HG03280 (cell line): ENCODE data around the gene NEK6.

Experiments used
- ATAC-seq: cut with Tn5 transposase; IDR thresholded peaks from one replicate; pipeline ENCODE4 v1.9.1; 2021; ENCODE audit warnings: mild to moderate bottlenecking, moderate library complexity; ENCODE audit not compliant: unreplicated experiment

Gene NEK6

GRCh38 chr9:124295159-124295794 lies 37.5 kb downstream of the NEK6 start:
- ATAC-seq = no peak

- ATAC-seq = no peak
Measured at GRCh38 chr9:124296094-124296493, 38.3 kb downstream of the NEK6 start.

DNA sequence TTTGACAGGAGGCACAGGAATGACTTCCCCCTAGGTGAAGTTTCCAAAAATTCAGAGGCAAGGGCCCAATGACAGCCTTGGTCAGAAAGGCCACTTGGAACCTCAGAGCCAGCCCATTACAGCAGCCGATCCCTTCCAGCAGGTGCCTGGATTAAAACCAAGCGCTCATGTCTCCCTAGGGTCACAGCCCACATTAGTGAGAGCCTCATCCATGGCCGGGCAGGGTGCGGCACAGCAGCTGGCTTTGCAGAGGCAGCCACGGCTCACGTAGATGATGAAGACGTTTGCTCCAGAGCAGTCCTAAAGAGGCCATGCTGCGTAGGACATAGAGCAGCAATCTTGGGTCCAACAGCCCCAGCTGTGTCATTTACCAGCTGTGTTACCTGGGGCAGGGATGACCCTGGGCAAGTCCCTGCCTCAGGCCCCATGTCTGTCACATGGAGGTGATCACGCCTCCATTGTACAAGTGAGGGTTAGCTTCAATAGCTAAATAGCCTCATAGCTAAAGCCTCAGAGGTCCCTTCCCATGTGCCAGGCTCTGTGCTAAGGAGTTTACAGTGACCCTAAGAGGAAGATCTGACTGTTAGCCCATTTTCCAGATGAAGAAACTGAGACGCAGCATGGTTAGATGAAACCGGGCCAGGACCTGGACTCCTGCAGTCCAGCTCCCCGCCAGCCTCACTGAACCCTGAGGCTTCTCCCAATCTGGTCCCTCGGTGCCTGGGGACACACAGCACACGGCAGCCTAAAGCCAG lies 39.2 kb downstream of the NEK6 start:
- no peak for ATAC-seq

DNA sequence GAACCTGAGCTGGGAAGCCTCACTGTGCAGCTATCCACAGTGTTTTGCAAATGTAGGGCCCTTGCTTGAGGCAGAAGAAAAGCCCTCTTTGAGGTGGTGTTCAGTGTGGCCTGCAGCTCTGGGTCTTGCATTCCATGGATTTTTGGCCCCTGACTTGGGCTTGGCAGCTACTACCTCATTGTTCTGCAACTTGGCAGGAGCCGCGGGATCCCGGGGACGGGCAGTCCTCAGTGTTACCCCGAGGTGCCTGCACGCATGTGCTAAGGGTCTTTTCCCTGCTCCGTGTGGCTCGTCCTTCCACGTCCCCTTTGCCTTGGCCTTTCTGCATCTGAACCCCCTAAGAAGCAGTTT lies 39.8 kb downstream of the NEK6 start:
- no peak for ATAC-seq

- ATAC-seq = no peak
Measured at GRCh38 chr9:124297915-124298645, 40.3 kb downstream of the NEK6 start.

- no peak for ATAC-seq
Measured at GRCh38 chr9:124298646-124299235, 41.0 kb downstream of the NEK6 start.

DNA sequence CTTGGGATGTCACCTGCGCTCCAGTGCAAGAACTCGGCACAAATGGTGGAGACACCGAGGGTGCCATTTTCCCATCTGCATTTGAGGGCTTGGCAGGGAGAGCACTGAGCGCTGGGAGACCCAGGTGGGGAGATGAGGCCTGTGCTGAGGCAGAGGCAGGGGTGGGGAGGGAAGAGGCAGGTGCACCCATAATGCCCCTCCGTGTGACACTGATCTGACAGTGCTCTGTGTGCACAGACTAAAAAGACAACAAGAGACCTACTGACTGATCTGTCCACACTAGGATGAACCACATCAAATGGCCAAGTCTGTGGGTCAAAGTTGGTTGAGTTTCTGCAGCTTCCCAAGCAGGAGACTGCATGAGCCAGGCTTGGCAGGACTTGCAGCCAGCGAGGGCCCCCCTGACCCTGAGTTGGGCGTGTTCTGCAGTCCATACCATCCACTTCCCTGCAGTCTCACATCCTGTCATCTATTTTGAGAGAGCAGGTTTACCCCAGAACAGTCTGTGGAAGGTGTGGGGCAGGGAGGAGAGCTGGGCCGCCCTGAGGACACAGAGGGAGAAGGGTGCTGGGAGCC lies 41.9 kb downstream of the NEK6 start:
- no peak for ATAC-seq

DNA sequence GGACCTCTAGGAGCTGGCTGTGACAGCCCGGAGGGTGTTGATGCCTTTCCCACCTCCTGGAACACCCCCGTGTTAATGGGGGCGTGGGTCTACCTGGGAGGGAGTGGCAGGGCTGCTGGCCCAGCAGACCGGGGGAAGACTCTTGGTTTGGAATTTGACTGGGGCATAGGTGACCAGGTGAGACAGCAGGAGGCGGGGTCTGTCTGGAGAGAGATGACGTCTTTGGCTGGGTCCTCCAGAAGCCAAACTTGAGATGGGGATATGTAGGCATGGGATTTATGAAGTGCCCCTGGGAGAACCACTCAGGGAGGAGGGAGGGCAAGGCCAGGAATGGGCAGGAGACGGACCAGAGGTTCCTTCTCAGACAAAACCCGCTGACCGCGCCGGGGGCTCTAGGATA lies 42.6 kb downstream of the NEK6 start:
- ATAC-seq = no peak

GRCh38 chr9:124302921-124303320 lies 45.2 kb downstream of the NEK6 start:
- no peak for ATAC-seq

DNA sequence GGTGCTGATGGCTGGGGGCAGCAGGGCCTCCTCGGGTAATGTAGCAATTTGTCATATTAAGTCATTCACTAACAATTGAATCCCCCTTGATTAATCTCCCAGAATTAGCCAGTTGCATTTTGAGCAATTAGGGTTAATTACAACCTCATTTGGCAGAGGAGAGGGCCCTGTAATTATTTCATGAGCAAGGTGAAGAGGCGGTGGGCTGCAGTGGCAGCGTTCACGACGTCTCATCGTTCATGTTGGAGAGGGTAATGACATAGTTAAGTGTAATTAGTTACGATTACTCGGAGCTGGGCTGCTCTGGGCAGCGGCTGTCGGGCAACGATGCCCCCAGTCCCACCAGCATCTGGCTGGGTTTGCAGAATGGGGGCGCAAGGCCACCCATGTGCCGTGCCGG lies 46.0 kb downstream of the NEK6 start:
- no peak for ATAC-seq

GRCh38 chr9:124304285-124304684 lies 46.5 kb downstream of the NEK6 start:
- no peak for ATAC-seq

GRCh38 chr9:124306098-124306735 lies 48.5 kb downstream of the NEK6 start:
- ATAC-seq = no peak

- ATAC-seq = no peak
Measured at GRCh38 chr9:124307379-124308030, 49.8 kb downstream of the NEK6 start.

DNA sequence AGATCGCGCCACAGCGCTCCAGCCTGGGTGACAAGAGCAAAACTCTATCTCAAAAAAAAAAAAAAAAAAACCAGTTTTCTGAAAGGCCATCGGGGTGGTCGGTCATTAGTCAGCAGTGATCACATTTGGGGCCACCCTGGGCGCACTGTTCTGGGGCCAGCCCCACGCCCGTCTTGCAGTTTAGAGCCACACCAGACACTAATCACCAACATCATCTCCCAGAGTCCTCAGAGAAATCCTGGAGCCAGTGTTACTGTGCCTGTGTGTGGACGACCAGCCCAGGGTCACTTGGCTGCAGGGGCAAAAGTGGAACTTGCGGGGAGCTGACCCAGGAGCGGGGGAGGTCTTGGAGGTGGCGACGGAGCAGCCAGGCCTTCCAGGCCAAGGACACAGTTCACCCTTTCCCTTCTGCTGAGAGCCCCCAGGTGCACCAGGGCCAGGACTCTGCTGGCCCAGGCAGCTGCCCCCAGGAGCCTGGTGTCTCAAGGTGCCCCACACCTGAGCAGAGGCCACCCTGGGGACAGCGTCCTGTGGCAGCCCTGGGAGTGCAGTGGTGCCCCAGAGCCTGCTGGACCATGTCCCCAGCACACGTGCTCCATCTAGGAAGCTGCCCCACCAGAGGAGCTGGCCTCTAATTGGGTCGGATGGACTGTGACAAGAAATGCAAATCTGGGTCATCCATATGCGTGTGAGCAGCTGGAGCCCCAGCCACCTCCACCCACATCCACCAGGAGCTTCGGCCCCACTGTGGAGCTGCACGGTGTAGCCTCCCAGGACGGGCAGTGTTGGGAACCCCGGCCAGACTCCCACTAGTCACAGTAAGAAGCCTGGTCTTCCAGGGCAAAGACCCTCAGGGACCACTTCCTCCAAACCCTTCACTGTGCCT lies 51.1 kb downstream of the NEK6 start:
- ATAC-seq = no peak

GRCh38 chr9:124309667-124310084 lies 51.9 kb downstream of the NEK6 start:
- no peak for ATAC-seq

DNA sequence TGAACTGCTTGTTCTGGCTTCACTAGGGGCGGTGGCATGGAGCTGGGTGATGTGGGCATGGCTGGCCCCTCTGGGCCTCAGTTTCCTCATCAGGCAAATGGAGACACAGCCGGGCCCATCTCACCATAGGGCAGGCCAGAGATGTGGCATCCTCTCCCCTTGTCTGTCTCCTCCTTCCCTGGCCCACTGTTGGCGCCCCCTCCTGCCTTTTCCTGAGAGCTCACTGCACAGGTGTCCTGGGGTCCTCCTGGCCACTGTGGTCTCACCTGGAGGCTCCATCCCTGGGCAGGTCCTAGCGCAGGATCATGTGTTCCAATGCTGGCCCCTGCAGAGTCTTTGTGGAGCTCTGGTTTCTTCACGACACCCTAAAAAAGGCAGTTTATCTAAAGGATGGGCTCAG lies 53.5 kb downstream of the NEK6 start:
- no peak for ATAC-seq

DNA sequence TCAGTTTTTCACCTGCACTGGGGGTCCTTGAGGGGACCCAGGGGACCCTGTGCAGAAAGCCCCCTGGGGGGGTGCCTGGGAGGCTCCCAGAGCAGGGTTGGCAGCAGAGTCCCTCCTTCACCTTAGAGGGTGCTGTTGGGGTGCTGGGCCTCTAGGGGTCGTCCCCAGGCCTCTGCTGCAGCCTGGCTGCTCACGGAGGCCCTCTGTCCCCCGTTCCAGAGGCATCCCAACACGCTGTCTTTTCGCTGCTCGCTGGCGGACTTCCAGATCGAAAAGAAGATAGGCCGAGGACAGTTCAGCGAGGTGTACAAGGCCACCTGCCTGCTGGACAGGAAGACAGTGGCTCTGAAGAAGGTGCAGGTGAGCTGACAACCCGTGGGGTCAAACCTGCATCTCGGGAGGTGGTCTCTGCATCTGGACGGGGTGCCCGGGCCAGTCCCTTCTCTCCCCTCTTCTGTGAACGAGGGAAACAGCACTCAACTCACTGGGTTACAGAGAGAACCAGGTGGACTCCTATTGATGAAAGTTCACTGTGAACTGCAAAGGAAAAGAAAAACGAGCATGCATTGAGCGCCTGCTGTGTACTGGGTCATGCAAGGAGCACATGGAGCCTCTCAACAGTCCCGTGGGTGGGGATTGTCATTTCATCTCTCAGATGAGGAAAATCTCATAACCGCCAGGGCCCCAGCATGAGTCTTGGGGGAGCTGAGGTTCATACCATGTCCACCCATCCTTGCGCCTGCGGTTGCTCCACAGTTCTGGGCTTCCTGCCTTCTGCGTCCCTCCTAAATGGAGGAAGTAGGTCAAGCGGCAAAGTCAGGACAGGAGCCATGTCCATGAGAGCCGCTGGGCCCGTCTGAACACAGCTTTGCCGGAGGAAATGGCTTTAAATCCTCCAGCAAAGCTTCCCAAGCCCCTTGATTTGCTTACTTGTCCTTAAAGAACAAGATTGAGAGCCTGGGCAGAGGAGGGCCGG lies 54.8 kb downstream of the NEK6 start:
- ATAC-seq = no peak

- no peak for ATAC-seq
Measured at GRCh38 chr9:124313940-124314339, 56.2 kb downstream of the NEK6 start.
